WTC11 (cell line): ENCODE data around the gene PCSK9. TPM values are rescaled to one million over a fixed set of nuclear protein-coding genes. Genes with fewer than 3 reads are reported as not detected.

Experiments used
- ATAC-seq: fragments of 200-7000 bp; cut with Tn5 transposase; 2 replicates; pipeline ENCODE4 v1.10.0; 2021; ENCODE audit warnings: mild to moderate bottlenecking, moderate library complexity
- CTCF ChIA-PET: fragments of 300-600 bp; sonication (Branson Sonifier 250); formaldehyde crosslinking; loops from one replicate; lab custom pipeline; 2021; ENCODE audit warnings: antibody characterized with exemption; lab: Charles Lee
- POLR2A ChIA-PET: fragments of 350-600 bp; sonication (Branson Sonifier 250); formaldehyde crosslinking; loops from one replicate; lab custom pipeline; 2021; ENCODE audit warnings: antibody characterized with exemption; lab: Charles Lee
- DNase-seq: peaks from one replicate; pipeline ENCODE4 v3.0.0; 2021; ENCODE audit warnings: low spot score
- H3K27ac Mint-ChIP-seq: 2 replicates; pipeline ENCODE4 v1.8.0; 2021; ENCODE audit warnings: mixed read lengths
- H3K27me3 Mint-ChIP-seq: 2 replicates; pipeline ENCODE4 v1.8.0; 2021; ENCODE audit warnings: low read depth, mild to moderate bottlenecking, moderate library complexity, mixed read lengths
- H3K36me3 Mint-ChIP-seq: 2 replicates; pipeline ENCODE4 v1.8.0; 2021; ENCODE audit warnings: mixed read lengths
- H3K4me1 Mint-ChIP-seq: 2 replicates; pipeline ENCODE4 v1.8.0; 2022; ENCODE audit warnings: mixed read lengths
- H3K4me3 Mint-ChIP-seq: 2 replicates; pipeline ENCODE4 v1.8.0; 2021; ENCODE audit warnings: mild to moderate bottlenecking, moderate library complexity, mixed read lengths
- H3K9me3 Mint-ChIP-seq: 2 replicates; pipeline ENCODE4 v1.8.0; 2021; ENCODE audit warnings: mixed read lengths
- ATF1 ChIP-seq: sonication (generic); formaldehyde crosslinking; IDR thresholded peaks from 2 replicates; pipeline ENCODE4 v1.8.1; 2023; ENCODE audit warnings: mild to moderate bottlenecking, moderate library complexity, missing genetic modification reagents
- ELF4 ChIP-seq: sonication (generic); formaldehyde crosslinking; IDR thresholded peaks from 2 replicates; pipeline ENCODE4 v1.8.1; 2022; ENCODE audit warnings: low read depth, mild to moderate bottlenecking, moderate library complexity, missing genetic modification reagents
- EMX1 ChIP-seq: fragments of 250-450 bp; sonication (Bioruptor Pico); IDR thresholded peaks from 2 replicates; pipeline ENCODE4 v1.8.0; 2021; ENCODE audit warnings: mild to moderate bottlenecking
- ETV6 ChIP-seq: sonication (generic); formaldehyde crosslinking; IDR thresholded peaks from 2 replicates; pipeline ENCODE4 v1.8.1; 2022; ENCODE audit warnings: mild to moderate bottlenecking, missing genetic modification reagents
- FOXJ3 ChIP-seq: sonication (generic); formaldehyde crosslinking; IDR thresholded peaks from 2 replicates; pipeline ENCODE4 v1.9.0; 2021; ENCODE audit warnings: missing genetic modification reagents, mild to moderate bottlenecking, borderline replicate concordance
- HMGXB4 ChIP-seq: sonication (generic); formaldehyde crosslinking; IDR thresholded peaks from 2 replicates; pipeline ENCODE4 v1.8.1; 2023; ENCODE audit warnings: mild to moderate bottlenecking, moderate library complexity, missing genetic modification reagents
- PRRX2 ChIP-seq: fragments of 250-450 bp; sonication (Bioruptor Pico); IDR thresholded peaks from 2 replicates; pipeline ENCODE4 v1.8.0; 2021; ENCODE audit warnings: mild to moderate bottlenecking
- SOX15 ChIP-seq: fragments of 250-450 bp; sonication (Bioruptor Pico); IDR thresholded peaks from 2 replicates; pipeline ENCODE4 v1.9.0; 2021; ENCODE audit warnings: mild to moderate bottlenecking
- SP1 ChIP-seq: sonication (generic); formaldehyde crosslinking; conservative IDR thresholded peaks from 2 replicates; pipeline ENCODE4 v1.8.1; 2022; ENCODE audit warnings: missing genetic modification reagents
- TCF7 ChIP-seq: sonication (generic); formaldehyde crosslinking; IDR thresholded peaks from 2 replicates; pipeline ENCODE4 v1.8.0; 2022; ENCODE audit warnings: mild to moderate bottlenecking, low read depth, missing genetic modification reagents, moderate library complexity
- TEAD4 ChIP-seq: sonication (generic); formaldehyde crosslinking; IDR thresholded peaks from 2 replicates; pipeline ENCODE4 v1.8.0; 2022; ENCODE audit warnings: mild to moderate bottlenecking, missing genetic modification reagents
- TP53 ChIP-seq: sonication (generic); formaldehyde crosslinking; IDR thresholded peaks from 2 replicates; pipeline ENCODE4 v1.8.1; 2023; ENCODE audit warnings: mild to moderate bottlenecking, missing genetic modification reagents
- ZNF232 ChIP-seq: sonication (generic); formaldehyde crosslinking; IDR thresholded peaks from 2 replicates; pipeline ENCODE4 v1.8.0; 2022; ENCODE audit warnings: mild to moderate bottlenecking, missing genetic modification reagents
- ZNF317 ChIP-seq: sonication (generic); formaldehyde crosslinking; IDR thresholded peaks from 2 replicates; pipeline ENCODE4 v1.8.1; 2023; ENCODE audit warnings: low read depth, mild to moderate bottlenecking, moderate library complexity, missing genetic modification reagents, borderline replicate concordance
- ZNF425 ChIP-seq: fragments of 250-450 bp; sonication (Bioruptor Pico); conservative IDR thresholded peaks from 2 replicates; pipeline ENCODE4 v1.9.0; 2021; ENCODE audit warnings: mild to moderate bottlenecking
- ZNF671 ChIP-seq: fragments of 250-450 bp; sonication (Bioruptor Pico); IDR thresholded peaks from 2 replicates; pipeline ENCODE4 v1.8.0; 2021; ENCODE audit warnings: mild to moderate bottlenecking
- total RNA-seq: library from RNA; stranded (reverse); gene quantifications from 3 replicates; pipeline ENCODE4 v1.2.3, GENCODE V29; 2021
- TF ChIP-seq, protein P1 (sequence below): sonication (generic); formaldehyde crosslinking; IDR thresholded peaks from 2 replicates; pipeline ENCODE4 v1.8.0; 2022; ENCODE audit warnings: mild to moderate bottlenecking, missing genetic modification reagents
- TF ChIP-seq, protein P2 (sequence below): fragments of 250-450 bp; sonication (Bioruptor Pico); IDR thresholded peaks from 2 replicates; pipeline ENCODE4 v1.8.0; 2021; ENCODE audit warnings: mild to moderate bottlenecking
- TF ChIP-seq, protein P3 (sequence below): fragments of 250-450 bp; sonication (Bioruptor Pico); IDR thresholded peaks from 2 replicates; pipeline ENCODE4 v2.1.2; 2022; ENCODE audit warnings: mild to moderate bottlenecking, moderate library complexity
- TF ChIP-seq, protein P4 (sequence below): sonication (generic); formaldehyde crosslinking; IDR thresholded peaks from 2 replicates; pipeline ENCODE4 v1.8.1; 2023; ENCODE audit warnings: mild to moderate bottlenecking, missing genetic modification reagents
- TF ChIP-seq, protein P5 (sequence below): sonication (generic); formaldehyde crosslinking; IDR thresholded peaks from 2 replicates; pipeline ENCODE4 v1.8.0; 2023; ENCODE audit warnings: missing genetic modification reagents

The PCSK9 gene
- total RNA-seq, 1 experiment from 2014 or later, result 73.2 TPM

DNA sequence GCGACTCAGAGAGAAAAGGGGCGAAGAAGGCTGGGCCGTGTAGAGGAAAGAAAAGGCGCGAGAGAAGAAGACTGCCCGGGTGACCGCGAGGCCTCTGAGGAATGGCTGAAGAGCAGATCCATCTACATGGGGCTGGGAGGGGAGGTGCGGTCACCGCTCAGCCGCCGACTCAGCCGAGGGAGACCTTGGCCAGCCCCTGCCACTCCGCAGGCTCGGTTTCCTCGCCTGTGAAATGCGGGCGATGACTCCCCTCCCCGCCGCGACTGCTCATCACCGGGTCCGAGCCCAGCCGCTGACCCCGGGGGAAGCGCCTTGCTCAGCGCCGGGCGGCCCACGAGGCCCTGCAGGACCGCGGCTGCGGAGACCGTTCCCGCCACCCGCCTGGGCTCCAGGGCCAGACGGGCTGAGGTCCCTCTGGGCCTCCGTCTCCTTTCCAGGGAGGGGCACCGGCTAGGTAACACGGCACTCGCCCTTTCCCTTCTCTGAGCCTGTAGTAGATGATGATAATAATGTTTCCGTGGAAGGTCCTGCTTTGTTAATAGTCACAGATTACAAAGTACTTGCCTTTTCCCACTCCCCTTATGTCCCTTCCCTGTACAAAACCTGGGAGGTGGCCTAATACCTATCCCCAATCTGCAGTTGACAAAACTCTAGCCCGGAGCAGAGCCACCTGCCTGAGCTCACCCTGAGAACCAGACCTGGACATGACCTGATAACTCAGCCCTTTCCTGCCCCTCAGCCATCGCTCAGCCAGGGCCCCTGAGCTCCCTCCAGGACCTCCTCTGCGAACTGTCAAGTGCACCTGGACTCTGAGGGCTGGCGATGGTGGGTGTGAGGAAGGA lies 42.3 kb upstream of the PCSK9 start:
- Mint-ChIP-seq H3K4me1 (peaks cover 42% of the 10 kb centered on the region), H3K36me3 (no peaks in the 10 kb centered on the region), H3K9me3 (peaks cover 3% of the 10 kb centered on the region; the same call in 1 of the 2 replicates)
- peak; percentile 34 for DNase-seq
- TF ChIP-seq TP53 (CRISPR knock-in tag) (peak; percentile 23; the same call in 1 of the 2 replicates), ZNF232 (CRISPR knock-in tag) (no peak), ZNF671 (CRISPR knock-in tag) (no peak), SP1 (no peak)
- TF ChIP-seq, all 79 proteins: peak for 1
- CTCF ChIA-PET, result interaction anchor here (0.6 to 11.2 kb wide), 27 partner anchors 9 to 684 kb away, joined by 3 to 373 read pairs (median 4); partner anchors contain the start of genes DHCR24, PCSK9 and TMEM61
- no peak overlapping the region for H3K27ac Mint-ChIP-seq
- ATAC-seq, result peak; percentile 19
- POLR2A ChIA-PET, result interaction anchor here (0.6 to 0.9 kb wide), 4 partner anchors 9 to 1554 kb away, joined by 3 to 4 read pairs (median 3); no protein-coding TSS in a partner anchor
- peak overlapping the region; percentile 63 for H3K4me3 Mint-ChIP-seq
- peaks cover 57% of the 10 kb centered on the region for H3K27me3 Mint-ChIP-seq

DNA sequence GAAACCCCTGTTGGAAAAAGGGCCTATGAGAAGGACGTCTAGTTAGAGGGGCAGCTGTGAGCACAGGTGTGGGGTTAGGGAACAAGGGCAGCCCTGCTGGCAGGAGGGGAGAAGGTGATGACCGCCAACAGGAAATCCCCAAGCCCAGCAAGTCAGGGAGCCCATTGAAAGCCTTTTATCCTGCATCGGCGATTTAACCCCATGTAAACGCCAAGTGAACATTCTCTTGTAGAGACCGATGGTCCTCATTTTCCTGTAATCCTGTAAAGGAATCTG lies 41.7 kb upstream of the PCSK9 start:
- Mint-ChIP-seq H3K4me1 (peaks cover 42% of the 10 kb centered on the region), H3K27ac (no peak overlapping the region), H3K36me3 (no peaks in the 10 kb centered on the region), H3K9me3 (peaks cover 3% of the 10 kb centered on the region; the same call in 1 of the 2 replicates), H3K27me3 (peaks cover 57% of the 10 kb centered on the region), H3K4me3 (peak overlapping the region; percentile 63)
- DNase-seq (peak; percentile 56), ATAC-seq (peak; percentile 32)
- CTCF ChIA-PET, result interaction anchor here (1.1 to 11.2 kb wide), 14 partner anchors 10 to 411 kb away, joined by 3 to 373 read pairs (median 15); partner anchors contain the start of genes DHCR24, PCSK9 and TMEM61
- POLR2A ChIA-PET, result interaction anchor here (0.9 kb wide), 1 partner anchor 52 kb away, joined by 3 read pairs; no protein-coding TSS in a partner anchor
- TF ChIP-seq, protein P1, sequence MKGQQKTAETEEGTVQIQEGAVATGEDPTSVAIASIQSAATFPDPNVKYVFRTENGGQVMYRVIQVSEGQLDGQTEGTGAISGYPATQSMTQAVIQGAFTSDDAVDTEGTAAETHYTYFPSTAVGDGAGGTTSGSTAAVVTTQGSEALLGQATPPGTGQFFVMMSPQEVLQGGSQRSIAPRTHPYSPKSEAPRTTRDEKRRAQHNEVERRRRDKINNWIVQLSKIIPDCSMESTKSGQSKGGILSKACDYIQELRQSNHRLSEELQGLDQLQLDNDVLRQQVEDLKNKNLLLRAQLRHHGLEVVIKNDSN (CRISPR knock-in tag), result no peak
- TF ChIP-seq ETV6, result peak; percentile 49; the same call in 1 of the 2 replicates

DNA sequence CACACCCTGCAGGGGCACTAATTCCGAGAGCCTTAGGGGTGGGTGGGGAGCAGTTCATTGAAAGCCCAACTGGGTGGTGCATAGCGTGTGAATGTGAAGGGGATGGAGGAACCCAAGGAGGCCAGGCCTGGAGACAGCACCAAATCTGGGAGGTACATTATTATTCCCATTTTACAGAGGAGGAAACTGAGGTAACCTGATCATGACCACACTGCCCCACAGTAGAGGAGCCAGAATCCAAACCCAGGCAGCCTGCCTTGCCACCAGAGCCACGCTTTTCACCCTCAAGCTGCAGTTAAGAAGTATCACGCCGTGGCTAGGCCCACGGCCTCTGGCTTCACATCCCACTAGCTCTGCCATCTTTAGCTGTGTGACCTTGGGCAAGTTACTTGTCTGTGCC lies 41.2 kb upstream of the PCSK9 start:
- Mint-ChIP-seq H3K4me3 (no peak overlapping the region), H3K36me3 (no peaks in the 10 kb centered on the region), H3K27me3 (peaks cover 57% of the 10 kb centered on the region), H3K4me1 (peaks cover 42% of the 10 kb centered on the region), H3K9me3 (peaks cover 3% of the 10 kb centered on the region; the same call in 1 of the 2 replicates), H3K27ac (no peak overlapping the region)
- ChIA-PET POLR2A (no interaction called here), CTCF (interaction anchor here (0.8 to 11.2 kb wide), 8 partner anchors 9 to 197 kb away, joined by 3 to 373 read pairs (median 20); partner anchors contain the start of genes DHCR24 and TTC22)
- no peak for ATAC-seq
- DNase-seq, result no peak
- TF ChIP-seq, protein P2, sequence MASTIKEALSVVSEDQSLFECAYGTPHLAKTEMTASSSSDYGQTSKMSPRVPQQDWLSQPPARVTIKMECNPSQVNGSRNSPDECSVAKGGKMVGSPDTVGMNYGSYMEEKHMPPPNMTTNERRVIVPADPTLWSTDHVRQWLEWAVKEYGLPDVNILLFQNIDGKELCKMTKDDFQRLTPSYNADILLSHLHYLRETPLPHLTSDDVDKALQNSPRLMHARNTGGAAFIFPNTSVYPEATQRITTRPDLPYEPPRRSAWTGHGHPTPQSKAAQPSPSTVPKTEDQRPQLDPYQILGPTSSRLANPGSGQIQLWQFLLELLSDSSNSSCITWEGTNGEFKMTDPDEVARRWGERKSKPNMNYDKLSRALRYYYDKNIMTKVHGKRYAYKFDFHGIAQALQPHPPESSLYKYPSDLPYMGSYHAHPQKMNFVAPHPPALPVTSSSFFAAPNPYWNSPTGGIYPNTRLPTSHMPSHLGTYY (CRISPR knock-in tag), result no peak
- TF ChIP-seq SOX15 (CRISPR knock-in tag), result no peak
- no peak for TF ChIP-seq ATF1 (CRISPR knock-in tag)
- no peak for TF ChIP-seq ELF4 (CRISPR knock-in tag)
- no peak for TF ChIP-seq TCF7 (CRISPR knock-in tag)
- TF ChIP-seq HMGXB4 (CRISPR knock-in tag), result no peak
- no peak for TF ChIP-seq ZNF425 (CRISPR knock-in tag)
- TF ChIP-seq EMX1, result no peak
- no peak for TF ChIP-seq FOXJ3 (CRISPR knock-in tag)
- TF ChIP-seq TEAD4 (CRISPR knock-in tag), result no peak
- TF ChIP-seq, protein P3, sequence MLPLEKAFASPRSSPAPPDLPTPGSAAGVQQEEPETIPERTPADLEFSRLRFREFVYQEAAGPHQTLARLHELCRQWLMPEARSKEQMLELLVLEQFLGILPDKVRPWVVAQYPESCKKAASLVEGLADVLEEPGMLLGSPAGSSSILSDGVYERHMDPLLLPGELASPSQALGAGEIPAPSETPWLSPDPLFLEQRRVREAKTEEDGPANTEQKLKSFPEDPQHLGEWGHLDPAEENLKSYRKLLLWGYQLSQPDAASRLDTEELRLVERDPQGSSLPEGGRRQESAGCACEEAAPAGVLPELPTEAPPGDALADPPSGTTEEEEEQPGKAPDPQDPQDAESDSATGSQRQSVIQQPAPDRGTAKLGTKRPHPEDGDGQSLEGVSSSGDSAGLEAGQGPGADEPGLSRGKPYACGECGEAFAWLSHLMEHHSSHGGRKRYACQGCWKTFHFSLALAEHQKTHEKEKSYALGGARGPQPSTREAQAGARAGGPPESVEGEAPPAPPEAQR, result no peak
- TF ChIP-seq, protein P4, sequence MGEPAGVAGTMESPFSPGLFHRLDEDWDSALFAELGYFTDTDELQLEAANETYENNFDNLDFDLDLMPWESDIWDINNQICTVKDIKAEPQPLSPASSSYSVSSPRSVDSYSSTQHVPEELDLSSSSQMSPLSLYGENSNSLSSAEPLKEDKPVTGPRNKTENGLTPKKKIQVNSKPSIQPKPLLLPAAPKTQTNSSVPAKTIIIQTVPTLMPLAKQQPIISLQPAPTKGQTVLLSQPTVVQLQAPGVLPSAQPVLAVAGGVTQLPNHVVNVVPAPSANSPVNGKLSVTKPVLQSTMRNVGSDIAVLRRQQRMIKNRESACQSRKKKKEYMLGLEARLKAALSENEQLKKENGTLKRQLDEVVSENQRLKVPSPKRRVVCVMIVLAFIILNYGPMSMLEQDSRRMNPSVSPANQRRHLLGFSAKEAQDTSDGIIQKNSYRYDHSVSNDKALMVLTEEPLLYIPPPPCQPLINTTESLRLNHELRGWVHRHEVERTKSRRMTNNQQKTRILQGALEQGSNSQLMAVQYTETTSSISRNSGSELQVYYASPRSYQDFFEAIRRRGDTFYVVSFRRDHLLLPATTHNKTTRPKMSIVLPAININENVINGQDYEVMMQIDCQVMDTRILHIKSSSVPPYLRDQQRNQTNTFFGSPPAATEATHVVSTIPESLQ (CRISPR knock-in tag), result no peak
- no peak for TF ChIP-seq PRRX2
- TF ChIP-seq, protein P5, sequence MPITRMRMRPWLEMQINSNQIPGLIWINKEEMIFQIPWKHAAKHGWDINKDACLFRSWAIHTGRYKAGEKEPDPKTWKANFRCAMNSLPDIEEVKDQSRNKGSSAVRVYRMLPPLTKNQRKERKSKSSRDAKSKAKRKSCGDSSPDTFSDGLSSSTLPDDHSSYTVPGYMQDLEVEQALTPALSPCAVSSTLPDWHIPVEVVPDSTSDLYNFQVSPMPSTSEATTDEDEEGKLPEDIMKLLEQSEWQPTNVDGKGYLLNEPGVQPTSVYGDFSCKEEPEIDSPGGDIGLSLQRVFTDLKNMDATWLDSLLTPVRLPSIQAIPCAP (CRISPR knock-in tag), result no peak
- no peak for TF ChIP-seq ZNF317 (CRISPR knock-in tag)
